ENCODE data around the gene DCDC2C.
"Not testable (repeated sequence)": the region's sequence is repeated elsewhere in the genome, so short reads cannot be mapped to it uniquely, and the experiment has no call there.

The DCDC2C gene

DNA sequence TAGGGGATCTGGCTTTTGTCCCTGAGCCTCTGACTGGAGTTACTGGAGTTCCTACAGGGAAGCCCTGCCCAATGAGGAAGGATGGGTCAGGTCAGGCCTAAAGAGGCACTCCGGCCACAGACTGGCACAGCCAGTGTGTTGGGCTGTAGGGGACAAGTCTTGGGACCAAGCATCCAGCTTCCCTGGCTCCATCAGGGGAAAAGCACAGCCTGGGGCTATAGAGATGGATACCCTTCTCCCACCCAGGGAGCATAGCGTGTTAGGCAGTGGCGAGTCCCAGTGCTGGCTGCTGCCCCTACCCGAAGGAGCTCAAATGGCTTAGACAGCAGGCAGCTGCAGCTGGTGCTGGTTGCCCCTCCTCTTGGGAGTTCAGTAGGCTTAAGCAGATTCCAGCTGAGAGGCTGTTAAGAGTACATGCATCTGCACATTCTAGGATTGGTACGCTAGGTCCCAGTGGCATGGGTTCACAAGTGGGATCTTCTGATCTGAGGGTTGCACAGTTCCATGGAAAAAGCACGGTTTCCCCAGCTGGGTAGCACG, 111.4 kb downstream of the DCDC2C start:
- ChIA-PET CTCF (interaction anchor here (0.6 to 1.0 kb wide), 2 partner anchors 12 to 1060 kb away, joined by 3 to 4 read pairs; no protein-coding TSS in a partner anchor), POLR2A (no interaction called here)
- no peak overlapping the region for H3K27ac ChIP-seq (ENCODE audit: extremely low read depth, low read depth, low read length)
- H3K9me3 ChIP-seq (ENCODE audit: control insufficient read depth, insufficient read depth, low read depth, low read length) = no peaks in the 10 kb centered on the region
- H3K4me1 ChIP-seq (ENCODE audit: control insufficient read depth, insufficient read depth, low read length) = no peaks in the 10 kb centered on the region
- H3K4me3 ChIP-seq (ENCODE audit: low read depth, low read length) = no peak overlapping the region
- no peaks in the 10 kb centered on the region for H3K36me3 ChIP-seq (ENCODE audit: control insufficient read depth in 2 of 2, insufficient read depth in 1 of 2, low read length in 2 of 2)
- TF ChIP-seq ZNF133 (tag by site-specific recombination; IDR thresholded peaks at IDR 0.05) (no peak), EGR2 (tag by site-specific recombination; IDR thresholded peaks at IDR 0.05; ENCODE audit: low read depth) (no peak), YY1 (tag by site-specific recombination; IDR thresholded peaks at IDR 0.05) (no peak), KLF8 (tag by site-specific recombination; IDR thresholded peaks at IDR 0.05) (no peak), ZNF211 (tag by site-specific recombination; IDR thresholded peaks at IDR 0.05; ENCODE audit: low read depth) (no peak), ZNF707 (tag by site-specific recombination; IDR thresholded peaks at IDR 0.05) (no peak), ZNF558 (tag by site-specific recombination; IDR thresholded peaks at IDR 0.05) (no peak), REPIN1 (tag by site-specific recombination; IDR thresholded peaks at IDR 0.05; ENCODE audit: low read depth) (no peak)

DNA sequence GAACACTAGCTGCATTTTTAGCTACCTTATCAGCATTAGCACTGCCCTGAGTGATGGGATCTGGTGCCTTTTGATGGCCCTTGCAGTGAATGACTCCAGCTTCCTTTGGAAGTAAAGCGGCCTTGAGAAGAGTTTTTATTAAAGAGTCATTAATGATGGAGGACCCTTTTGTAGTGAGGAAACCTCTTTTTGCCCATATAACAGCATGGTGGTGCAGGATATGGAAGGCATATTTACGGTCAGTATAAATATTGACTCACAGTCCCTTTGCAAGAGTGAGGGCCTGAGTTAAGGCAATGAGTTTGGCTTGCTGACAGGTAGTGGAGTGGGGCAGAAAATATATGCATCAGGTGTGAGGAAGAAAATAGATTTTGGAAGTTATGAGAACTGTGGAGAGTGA, 113.8 kb downstream of the DCDC2C start:
- POLR2A ChIA-PET; H3K36me3 ChIP-seq (ENCODE audit: control insufficient read depth in 2 of 2, insufficient read depth in 1 of 2, low read length in 2 of 2); H3K4me3 ChIP-seq (ENCODE audit: low read depth, low read length); H3K27ac ChIP-seq (ENCODE audit: extremely low read depth, low read depth, low read length); H3K9me3 ChIP-seq (ENCODE audit: control insufficient read depth, insufficient read depth, low read depth, low read length); H3K4me1 ChIP-seq (ENCODE audit: control insufficient read depth, insufficient read depth, low read length): not testable (repeated sequence)
- peak; percentile 84 for TF ChIP-seq ZNF600 (tag by site-specific recombination; IDR thresholded peaks at IDR 0.05)
- CTCF ChIA-PET = interaction anchor here (0.7 kb wide), 1 partner anchor 11 kb away, joined by 3 read pairs; no protein-coding TSS in a partner anchor

DNA sequence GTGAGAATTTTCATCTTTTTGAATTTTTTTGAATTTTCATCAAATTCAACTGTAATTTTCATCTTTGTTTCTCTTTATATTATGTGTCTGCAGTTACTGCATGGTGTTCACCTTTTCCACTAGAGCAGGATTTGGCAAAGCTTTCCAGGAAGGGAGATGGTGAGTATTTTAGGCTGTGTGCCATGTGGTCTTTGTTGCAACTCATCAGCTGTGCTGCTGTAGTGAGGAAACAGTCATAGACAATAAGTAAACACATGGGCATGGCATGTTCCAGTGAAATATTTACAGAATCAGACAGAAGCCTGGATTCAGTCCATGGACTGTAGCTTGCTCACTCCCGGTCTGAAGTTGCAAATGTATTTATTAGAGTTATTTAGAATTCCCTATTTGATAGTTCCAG, 120.4 kb downstream of the DCDC2C start:
- ChIA-PET CTCF (no interaction called here), POLR2A (no interaction called here)
- TF ChIP-seq ZNF433 (tag by site-specific recombination; IDR thresholded peaks at IDR 0.05; ENCODE audit: low read depth) (no peak), ZNF335 (tag by site-specific recombination; conservative IDR thresholded peaks at IDR 0.05) (no peak), ZNF18 (tag by site-specific recombination; IDR thresholded peaks at IDR 0.05) (no peak), ZSCAN30 (tag by site-specific recombination; IDR thresholded peaks at IDR 0.05) (no peak), ZNF624 (tag by site-specific recombination; IDR thresholded peaks at IDR 0.05) (no peak), ZNF580 (tag by site-specific recombination; IDR thresholded peaks at IDR 0.05) (no peak)
- Histone ChIP-seq H3K4me3 (ENCODE audit: low read depth, low read length) (no peak overlapping the region), H3K4me1 (ENCODE audit: control insufficient read depth, insufficient read depth, low read length) (no peaks in the 10 kb centered on the region), H3K27ac (ENCODE audit: extremely low read depth, low read depth, low read length) (no peak overlapping the region), H3K36me3 (ENCODE audit: control insufficient read depth in 2 of 2, insufficient read depth in 1 of 2, low read length in 2 of 2) (no peaks in the 10 kb centered on the region), H3K9me3 (ENCODE audit: control insufficient read depth, insufficient read depth, low read depth, low read length) (no peaks in the 10 kb centered on the region)

DNA sequence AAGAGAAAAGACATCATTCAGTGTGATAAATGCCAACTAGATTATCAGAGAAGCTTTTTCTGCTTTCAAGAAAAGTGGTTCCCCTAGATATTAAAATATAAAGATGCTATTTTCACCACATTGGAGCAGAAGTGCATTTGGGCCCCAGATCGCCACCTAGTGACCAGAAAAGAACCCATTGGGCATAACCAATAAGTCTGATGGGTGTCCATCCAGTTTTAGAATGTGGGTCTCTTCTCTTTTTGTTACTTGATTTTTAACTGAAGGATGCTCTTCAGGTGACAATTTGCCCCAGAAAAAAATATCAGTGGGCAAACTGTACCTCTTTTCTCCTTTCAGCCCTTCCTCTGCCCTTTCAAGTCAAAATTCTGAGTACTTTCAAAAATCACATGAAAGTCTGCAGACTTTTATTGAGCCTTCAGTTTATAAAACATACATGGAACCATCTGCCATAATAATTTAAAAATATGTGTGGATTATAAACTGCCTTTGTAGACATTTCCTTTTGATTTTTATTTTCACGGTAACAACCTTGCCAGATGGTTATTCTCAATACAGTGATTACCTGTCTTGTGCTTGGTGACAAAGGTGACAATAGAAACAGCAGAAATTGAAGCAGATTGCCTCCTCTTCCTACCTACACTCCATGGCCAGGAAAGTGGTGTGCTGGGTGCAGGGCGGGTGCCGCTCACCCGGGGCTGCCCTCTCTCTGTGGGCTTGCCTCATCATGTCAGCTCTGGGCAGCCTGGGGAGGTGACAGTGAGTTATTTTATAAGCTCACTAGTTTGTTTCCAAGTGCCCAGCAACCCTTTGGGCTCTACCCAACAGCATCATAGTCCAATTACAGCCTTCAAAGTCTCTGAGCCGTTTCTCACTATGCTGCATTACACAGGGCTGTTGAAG, 124.5 kb downstream of the DCDC2C start:
- H3K4me3 ChIP-seq (ENCODE audit: low read depth, low read length) = no peak overlapping the region
- CTCF ChIA-PET = interaction anchor here (0.6 to 4.8 kb wide), 12 partner anchors 10 to 1294 kb away, joined by 3 to 34 read pairs (median 3); no protein-coding TSS in a partner anchor
- H3K9me3 ChIP-seq (ENCODE audit: control insufficient read depth, insufficient read depth, low read depth, low read length) = no peaks in the 10 kb centered on the region
- POLR2A ChIA-PET = no interaction called here
- no peak overlapping the region for H3K27ac ChIP-seq (ENCODE audit: extremely low read depth, low read depth, low read length)
- TF ChIP-seq ZNF324 (tag by site-specific recombination; IDR thresholded peaks at IDR 0.05) = no peak
- TF ChIP-seq ZNF654 (tag by site-specific recombination; IDR thresholded peaks at IDR 0.05; ENCODE audit: low read depth) = peak; percentile 7; the same call in 1 of the 2 replicates
- TF ChIP-seq, protein P1, sequence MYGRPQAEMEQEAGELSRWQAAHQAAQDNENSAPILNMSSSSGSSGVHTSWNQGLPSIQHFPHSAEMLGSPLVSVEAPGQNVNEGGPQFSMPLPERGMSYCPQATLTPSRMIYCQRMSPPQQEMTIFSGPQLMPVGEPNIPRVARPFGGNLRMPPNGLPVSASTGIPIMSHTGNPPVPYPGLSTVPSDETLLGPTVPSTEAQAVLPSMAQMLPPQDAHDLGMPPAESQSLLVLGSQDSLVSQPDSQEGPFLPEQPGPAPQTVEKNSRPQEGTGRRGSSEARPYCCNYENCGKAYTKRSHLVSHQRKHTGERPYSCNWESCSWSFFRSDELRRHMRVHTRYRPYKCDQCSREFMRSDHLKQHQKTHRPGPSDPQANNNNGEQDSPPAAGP (tag by site-specific recombination; IDR thresholded peaks at IDR 0.05) = no peak
- H3K36me3 ChIP-seq (ENCODE audit: control insufficient read depth in 2 of 2, insufficient read depth in 1 of 2, low read length in 2 of 2) = no peaks in the 10 kb centered on the region
- H3K4me1 ChIP-seq (ENCODE audit: control insufficient read depth, insufficient read depth, low read length) = no peaks in the 10 kb centered on the region

All from HEK293 (cell line).